H1 (cell line): ENCODE results near the gene ASTN1. TPM values are rescaled to one million over a fixed set of nuclear protein-coding genes. Genes with fewer than 3 reads are reported as not detected.

Experiments used
- CREB1 ChIP-seq: IDR thresholded peaks from 2 replicates; pipeline ENCODE4 v1.6.1; 2012; ENCODE audit warnings: inconsistent platforms
- KDM4A ChIP-seq: IDR thresholded peaks from one replicate; pipeline ENCODE4 v1.7.1; 2012; ENCODE audit warnings: low read depth, mild to moderate bottlenecking, moderate library complexity, low read length, inconsistent platforms; ENCODE audit not compliant: severe bottlenecking
- RAD21 ChIP-seq, 2 experiments: IDR thresholded peaks in 1 of 2; conservative IDR thresholded peaks in 1 of 2; 2 replicates each; pipeline ENCODE4 v1.6.1; 2011; ENCODE audit warnings: low read depth in 2 of 2, low read length in 2 of 2, improper control_type of control experiment in 1 of 2, inconsistent platforms in 1 of 2, mild to moderate bottlenecking in 1 of 2, moderate library complexity in 1 of 2
- RNF2 ChIP-seq: fragments of 200-900, 300-1000 bp; sonication (generic); IDR thresholded peaks from 2 replicates; pipeline ENCODE4 v1.7.1; 2016; ENCODE audit warnings: borderline replicate concordance, low read depth, mild to moderate bottlenecking, antibody characterized with exemption, low read length; ENCODE audit not compliant: poor library complexity, severe bottlenecking; ENCODE audit errors: missing control alignments
- SAP30 ChIP-seq: fragments of 300-600 bp; sonication (generic); IDR thresholded peaks from 2 replicates; pipeline ENCODE4 v1.7.1; 2012; ENCODE audit warnings: low read length, moderate library complexity, mild to moderate bottlenecking, inconsistent platforms; ENCODE audit not compliant: insufficient read depth, insufficient replicate concordance
- SIRT6 ChIP-seq: IDR thresholded peaks from one replicate; pipeline ENCODE4 v1.7.1; 2012; ENCODE audit warnings: low read length, inconsistent platforms
- SIX5 ChIP-seq: IDR thresholded peaks from 2 replicates; pipeline ENCODE4 v1.6.1; 2011; ENCODE audit warnings: mild to moderate bottlenecking, low read depth, low read length
- SP2 ChIP-seq: IDR thresholded peaks from 2 replicates; pipeline ENCODE4 v1.6.1; 2012; ENCODE audit warnings: mild to moderate bottlenecking, low read length, inconsistent platforms
- polyA plus RNA-seq, 7 experiments: library from polyadenylated mRNA; depleted of rRNA in 3 of 7; stranded (reverse) in 5 of 7; unstranded in 2 of 7; fragments of >200 nt in 5 of 7; fragments of 200-250 nt in 2 of 7; gene quantifications; 1 replicate in 5 of 7; 2 replicates in 1 of 7; 4 replicates in 1 of 7; pipeline versions ENCODE4 v1.2.1 to v1.2.3, GENCODE V29; 2011 to 2013; ENCODE audit warnings: missing spikeins in 2 of 7, mixed read lengths in 2 of 7
- total RNA-seq: library from RNA; stranded (reverse); fragmentation: NEBNext Ultra II Directional; extraction: Animal tissue kit (Norgen Biotek cat#: 25700); gene quantifications from 2 replicates; pipeline ENCODE4 v1.2.1, GENCODE V29; 2021

The ASTN1 gene
- total and polyA plus RNA-seq, 2 of the 8 experiments (the other 6 are each of a cell fraction or from before 2014, with no cell fraction given): 2.9 to 4.1 TPM

GRCh38 chr1:176994931-176995596, 169.4 kb downstream of the ASTN1 start (continued):
- TF ChIP-seq KDM4A (no peak), SIX5 (no peak), SP2 (no peak), SIRT6 (no peak), RNF2 (no peak), RAD21 (IDR thresholded peaks at IDR 0.05 in 1 of 2, conservative IDR thresholded peaks at IDR 0.05 in 1 of 2; ENCODE audit: low read depth in 2 of 2, low read length in 2 of 2) (no peak), SAP30 (no peak), CREB1 (no peak)
